Breast epithelium (tissue), 3 donors: ENCODE results near the gene ESX1.

ENCODE experiments used
- CTCF ChIP-seq, 3 donors: fragments of 450-650 bp; IDR thresholded peaks; one replicate each; pipeline ENCODE4 v1.5.1; 2016 to 2017; ENCODE audit warnings: antibody characterized with exemption in 3 of 3, mild to moderate bottlenecking in 3 of 3, moderate library complexity in 3 of 3
- POLR2A ChIP-seq: fragments of 450-650 bp; IDR thresholded peaks from one replicate; pipeline ENCODE4 v1.6.1; 2016; ENCODE audit warnings: antibody characterized with exemption, mild to moderate bottlenecking, moderate library complexity

GRCh38 chrX:104284507-104284906 is 29.8 kb upstream of the ESX1 start:
- TF ChIP-seq CTCF (IDR thresholded peaks at IDR 0.05) (no peak), POLR2A (no peak)
